Esophagus muscularis mucosa (tissue), 3 donors: ENCODE results near the gene TCEANC.

ENCODE experiments used
- EP300 ChIP-seq: sonication (generic); formaldehyde crosslinking; IDR thresholded peaks from one replicate; pipeline ENCODE4 v1.6.1; 2017; ENCODE audit warnings: antibody characterized with exemption
- TF ChIP-seq, protein P1 (sequence below), 3 experiments: fragments of 200-600 bp in 2 of 3; fragments of 450-650 bp in 1 of 3; sonication (generic) in 2 of 3; IDR thresholded peaks; one replicate each; pipeline ENCODE4 v1.5.1; 2017 to 2019; ENCODE audit warnings: antibody characterized with exemption in 3 of 3, mild to moderate bottlenecking in 2 of 3, moderate library complexity in 1 of 3

DNA sequence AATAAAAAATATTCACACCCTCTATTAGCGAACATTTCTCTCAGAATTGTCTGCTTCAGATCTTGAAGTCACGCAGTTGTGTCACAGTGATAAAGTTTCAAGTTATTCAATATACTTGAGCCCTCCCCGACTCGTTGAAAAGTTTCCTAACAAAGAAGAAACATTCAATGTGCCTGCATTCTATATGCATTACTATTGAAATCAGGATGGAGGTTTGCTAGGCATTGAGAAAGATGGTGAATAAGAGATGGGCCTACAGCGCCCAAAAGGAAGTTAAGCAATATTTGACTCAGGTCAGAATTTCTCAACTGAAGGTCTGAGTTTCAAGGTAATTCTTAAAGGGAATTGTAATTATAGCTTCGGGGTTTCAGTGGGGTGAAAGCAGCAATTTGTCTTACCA, 6.1 kb downstream of the TCEANC start:
- TF ChIP-seq, protein P1, sequence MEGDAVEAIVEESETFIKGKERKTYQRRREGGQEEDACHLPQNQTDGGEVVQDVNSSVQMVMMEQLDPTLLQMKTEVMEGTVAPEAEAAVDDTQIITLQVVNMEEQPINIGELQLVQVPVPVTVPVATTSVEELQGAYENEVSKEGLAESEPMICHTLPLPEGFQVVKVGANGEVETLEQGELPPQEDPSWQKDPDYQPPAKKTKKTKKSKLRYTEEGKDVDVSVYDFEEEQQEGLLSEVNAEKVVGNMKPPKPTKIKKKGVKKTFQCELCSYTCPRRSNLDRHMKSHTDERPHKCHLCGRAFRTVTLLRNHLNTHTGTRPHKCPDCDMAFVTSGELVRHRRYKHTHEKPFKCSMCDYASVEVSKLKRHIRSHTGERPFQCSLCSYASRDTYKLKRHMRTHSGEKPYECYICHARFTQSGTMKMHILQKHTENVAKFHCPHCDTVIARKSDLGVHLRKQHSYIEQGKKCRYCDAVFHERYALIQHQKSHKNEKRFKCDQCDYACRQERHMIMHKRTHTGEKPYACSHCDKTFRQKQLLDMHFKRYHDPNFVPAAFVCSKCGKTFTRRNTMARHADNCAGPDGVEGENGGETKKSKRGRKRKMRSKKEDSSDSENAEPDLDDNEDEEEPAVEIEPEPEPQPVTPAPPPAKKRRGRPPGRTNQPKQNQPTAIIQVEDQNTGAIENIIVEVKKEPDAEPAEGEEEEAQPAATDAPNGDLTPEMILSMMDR (IDR thresholded peaks at IDR 0.05) = no peak
- no peak for TF ChIP-seq EP300
